ENCODE measurements around the gene INPP5K.
A peak's percentile ranks its signal among the peaks of the same experiment; 100 is the strongest.
"Not testable (repeated sequence)": the region's sequence is repeated elsewhere in the genome, so short reads cannot be mapped to it uniquely, and the experiment has no call there.

Gene INPP5K

DNA sequence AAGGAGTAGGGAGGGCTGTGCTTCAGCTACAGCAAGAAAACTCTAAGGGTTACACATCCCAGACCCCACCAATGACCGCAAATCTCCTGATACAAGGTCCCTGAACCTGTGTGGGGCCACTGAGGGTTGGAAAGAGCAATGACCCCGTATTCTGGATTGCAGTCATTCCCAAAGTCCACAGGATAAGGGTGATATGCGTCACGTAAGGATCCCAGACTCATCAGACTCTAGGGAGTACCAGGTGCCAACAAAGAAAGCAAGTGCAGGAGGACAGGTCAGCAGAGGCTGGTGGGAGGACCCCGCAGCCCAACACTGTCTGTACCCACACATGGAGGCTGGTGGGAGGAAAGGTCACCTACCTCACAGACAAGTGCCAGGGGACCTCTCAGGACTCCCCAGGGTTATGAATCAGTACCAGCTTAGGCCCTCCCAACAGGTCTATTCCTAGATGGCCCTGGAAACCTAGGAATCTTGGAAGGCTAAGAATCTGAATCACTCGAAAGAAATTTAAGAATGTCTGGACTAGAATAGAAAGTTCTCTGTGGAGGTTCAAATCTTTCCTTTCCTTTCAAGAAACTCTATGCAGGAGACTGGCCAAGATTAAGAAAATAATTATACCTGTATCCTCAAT lies 30.0 kb upstream of the INPP5K start:
- no peak for DNase-seq

GRCh38 chr17:1545618-1546017 lies 29.2 kb upstream of the INPP5K start:
- DNase-seq = no peak

DNA sequence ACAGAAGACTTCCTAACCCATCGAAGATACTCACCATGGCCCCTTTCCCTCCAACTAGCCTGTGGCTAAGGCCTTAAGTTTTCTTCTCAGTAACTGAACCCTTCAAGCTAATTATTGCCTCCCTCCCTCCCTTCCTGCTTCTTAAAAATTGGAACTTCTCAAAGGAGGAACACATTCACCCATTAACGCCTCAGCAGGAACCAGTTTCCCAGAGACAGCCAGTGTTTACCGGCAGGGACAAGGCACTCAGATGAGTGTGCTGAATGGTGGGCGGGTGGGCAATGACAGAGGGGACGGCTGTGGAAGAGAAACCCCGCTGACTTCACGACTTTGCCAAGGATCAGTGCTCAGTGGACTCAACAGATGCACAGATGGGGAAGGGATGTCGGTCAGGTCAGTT lies 25.9 kb upstream of the INPP5K start:
- DNase-seq = no peak

- DNase-seq = no peak
Observed at GRCh38 chr17:1541367-1541904, 25.0 kb upstream of the INPP5K start.

- DNase-seq = no peak
Observed at GRCh38 chr17:1539811-1540210, 23.4 kb upstream of the INPP5K start.

GRCh38 chr17:1535737-1536136 lies 19.3 kb upstream of the INPP5K start:
- DNase-seq = no peak

DNA sequence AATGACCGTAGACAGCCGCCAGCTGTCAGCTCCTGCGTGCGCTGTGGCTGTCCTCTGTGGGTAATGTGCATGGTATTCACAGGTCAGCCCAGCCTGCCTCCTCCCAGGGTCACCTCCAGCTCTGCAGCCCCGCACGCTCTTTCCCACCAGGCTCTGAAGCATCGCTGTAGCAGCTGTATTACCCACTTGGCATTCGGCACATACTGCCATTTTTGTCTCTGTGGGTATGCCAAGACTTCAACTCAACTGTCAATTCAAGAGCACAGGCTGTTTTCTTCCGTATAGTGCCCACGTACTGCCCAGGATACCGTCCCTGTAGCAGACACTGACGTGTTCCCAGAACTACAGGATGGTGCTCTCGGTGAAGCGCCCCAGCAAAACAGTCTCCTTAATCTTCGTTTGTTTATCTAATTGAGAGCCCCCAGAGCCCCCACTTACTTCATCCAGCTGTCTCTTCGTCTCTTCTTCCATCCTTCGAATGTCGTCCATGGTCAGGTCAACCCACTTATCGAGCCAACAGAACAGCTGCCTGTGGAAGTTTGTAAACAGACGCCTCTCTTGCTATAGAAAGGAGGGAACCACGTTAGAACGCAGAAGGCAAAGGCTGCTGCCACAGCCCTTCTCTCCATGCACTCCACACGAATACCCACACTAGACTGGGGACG lies 17.4 kb upstream of the INPP5K start:
- DNase-seq = no peak

DNA sequence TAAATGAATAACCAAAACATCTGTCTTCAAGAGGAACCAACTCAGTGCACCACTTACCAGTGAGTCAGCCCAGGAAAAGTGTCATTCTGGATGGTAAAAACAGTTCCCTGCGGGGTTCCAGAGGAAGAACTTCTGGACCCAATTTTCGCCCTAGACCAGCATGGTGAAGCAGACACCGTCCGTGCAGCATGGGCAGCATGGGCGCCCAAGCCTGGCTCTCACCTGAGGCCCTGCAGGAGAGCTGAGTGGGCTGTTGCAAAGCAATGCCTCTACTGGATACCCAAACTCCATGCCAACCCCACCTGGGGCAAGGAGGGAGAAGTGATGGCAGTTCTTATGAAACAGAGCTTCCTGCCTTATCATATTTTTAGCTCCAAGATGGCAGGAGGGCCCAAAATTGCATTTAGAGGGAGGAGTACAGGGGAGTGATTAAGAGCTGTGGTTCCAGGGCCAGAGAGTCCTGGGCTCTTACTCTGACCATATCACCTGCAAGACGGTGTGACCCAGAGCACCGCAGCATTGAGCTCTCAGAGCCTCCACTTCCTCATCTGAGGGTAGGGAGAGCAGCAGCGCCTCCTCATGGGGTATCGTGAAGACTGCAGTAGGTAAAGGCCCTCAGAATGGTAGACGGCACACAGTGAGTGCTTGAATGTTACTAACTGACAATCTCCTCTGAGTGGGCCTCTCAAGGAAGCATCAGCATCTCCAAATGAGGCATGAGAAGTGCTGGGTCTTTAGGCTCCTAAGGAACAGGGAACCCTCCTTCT lies 16.6 kb upstream of the INPP5K start:
- DNase-seq = peak; percentile 48

DNA sequence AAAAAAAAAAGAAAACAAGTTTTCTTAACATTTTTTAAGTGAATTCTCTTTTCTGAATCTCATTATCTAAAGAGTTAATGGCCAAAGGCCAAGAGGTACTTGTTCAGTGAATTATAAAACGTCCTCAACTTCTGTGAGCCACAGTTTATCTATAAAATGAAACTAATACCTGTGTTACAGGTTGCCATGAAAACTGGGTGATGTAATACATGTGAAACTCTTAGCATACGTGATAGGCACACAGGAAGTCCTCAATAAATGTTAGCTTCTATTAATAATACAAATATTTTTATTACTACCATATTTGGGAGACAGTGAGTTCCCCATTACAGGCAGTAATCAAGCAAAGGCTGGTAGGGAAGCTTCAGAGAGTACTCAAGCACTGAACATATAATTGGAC lies 13.5 kb upstream of the INPP5K start:
- DNase-seq = no peak

DNA sequence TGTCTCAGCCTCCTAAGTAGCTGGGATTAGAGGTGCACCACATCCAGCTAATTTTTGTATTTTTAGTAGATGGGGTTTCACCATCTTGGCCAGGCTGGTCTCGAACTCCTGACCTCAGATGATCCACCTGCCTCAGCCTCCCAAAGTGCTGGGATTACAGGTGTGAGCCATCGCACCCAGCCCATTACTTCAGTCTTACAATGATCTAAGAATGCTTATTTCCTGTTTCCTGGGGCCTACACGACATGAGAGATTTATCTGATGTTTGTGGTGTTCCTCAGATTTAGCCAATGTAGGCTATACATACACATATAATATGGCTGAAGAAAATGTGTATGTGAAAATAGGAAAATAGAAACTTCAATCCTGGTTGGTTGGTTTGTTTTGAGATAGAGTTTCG lies 10.5 kb upstream of the INPP5K start:
- DNase-seq = not testable (repeated sequence)

DNA sequence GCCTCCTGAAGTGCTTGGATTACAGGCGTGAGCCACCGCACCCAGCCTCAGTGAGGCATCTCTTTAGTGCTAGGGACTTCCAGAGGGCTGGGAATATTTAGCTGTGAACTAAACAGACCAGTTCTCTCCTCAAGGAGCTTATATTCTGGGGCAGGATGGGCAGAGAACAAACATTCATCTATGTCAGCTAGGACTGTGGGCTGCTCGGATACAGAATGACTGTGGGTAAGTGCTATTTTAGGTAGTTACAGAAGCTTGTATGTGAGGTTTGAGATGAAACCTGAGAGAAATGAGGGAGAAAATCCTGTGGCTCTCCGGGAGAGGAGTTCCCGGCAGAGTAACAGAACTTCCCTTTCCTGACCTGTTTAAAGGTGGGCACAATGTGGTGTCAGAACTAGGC lies 6.2 kb upstream of the INPP5K start:
- DNase-seq = no peak

GRCh38 chr17:1521086-1521640 lies 4.8 kb upstream of the INPP5K start:
- no peak for DNase-seq

DNA sequence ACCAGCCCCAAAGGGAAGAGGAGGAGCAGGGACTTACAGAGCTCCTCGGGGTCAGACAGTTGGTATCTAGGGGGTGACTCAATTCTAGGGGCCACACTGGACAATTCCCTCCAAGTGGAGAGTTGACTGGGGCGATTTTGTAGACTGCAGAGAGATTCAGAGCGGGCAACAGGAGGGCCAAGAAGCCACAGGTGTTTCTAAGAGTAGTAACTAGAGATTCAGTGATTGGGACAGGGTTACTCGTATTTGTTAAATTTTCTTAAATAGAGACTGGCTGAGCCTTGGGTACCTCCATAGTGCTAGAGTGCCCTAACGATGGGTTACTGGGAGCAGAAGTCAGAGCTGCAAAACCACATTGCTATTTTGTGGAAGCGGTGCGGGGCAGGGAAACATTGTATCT lies 3.3 kb upstream of the INPP5K start:
- DNase-seq = no peak

DNA sequence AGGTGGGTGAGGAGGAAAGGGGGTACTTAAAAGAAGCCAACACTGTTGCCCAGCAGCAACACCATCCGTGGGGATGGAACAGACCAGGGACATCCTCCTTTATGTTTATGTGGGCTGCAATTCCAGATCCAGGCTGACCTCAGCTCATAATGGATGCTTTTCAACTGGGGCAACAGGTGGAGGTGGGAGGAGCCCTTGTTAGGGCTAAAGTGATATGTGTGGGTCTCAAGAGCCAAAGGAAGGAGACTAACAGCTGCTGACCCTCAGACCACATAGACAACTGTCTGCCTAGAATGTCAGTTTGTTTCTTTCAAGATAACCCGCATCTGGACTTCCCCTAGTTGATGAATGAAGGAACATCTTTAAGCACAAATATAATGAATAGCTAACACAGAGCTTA lies 2.0 kb upstream of the INPP5K start:
- DNase-seq = no peak

DNA sequence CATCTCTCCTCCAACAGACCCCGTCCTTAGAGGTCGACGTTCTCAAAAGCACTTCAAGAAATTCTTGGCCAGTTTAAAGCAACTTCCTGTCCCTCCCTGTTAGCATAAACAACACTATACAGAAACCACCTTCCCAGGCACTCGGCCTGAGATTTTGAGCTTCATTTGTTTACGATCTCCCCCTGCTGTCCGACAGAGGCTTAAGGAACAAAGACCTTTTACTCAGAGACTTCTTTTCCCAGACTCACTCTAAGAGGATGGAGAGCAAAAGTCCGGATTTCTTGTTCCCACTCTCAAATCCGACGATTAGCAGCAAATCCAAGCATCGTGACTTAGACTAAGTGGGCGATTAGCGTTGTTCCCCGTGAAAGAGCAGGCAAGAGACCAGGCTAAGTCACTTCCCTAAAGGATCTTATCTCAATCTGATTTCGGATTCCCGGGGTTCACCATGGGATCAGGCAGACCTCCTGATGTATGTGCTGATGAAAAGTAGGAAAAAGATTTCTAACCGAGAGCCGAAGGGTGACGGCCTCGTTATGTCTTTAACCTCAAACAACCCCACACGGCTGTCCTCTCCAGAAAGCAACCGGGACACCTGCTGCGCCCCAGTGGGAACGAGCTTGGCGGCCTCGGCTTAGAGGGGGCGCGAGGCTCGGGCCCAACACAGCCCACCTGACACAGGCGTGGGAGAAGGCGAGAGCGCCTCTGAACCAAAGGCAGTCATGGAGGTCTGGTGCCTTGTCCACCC lies 598 bp downstream of the INPP5K start:
- DNase-seq = peak; percentile 19

DNA sequence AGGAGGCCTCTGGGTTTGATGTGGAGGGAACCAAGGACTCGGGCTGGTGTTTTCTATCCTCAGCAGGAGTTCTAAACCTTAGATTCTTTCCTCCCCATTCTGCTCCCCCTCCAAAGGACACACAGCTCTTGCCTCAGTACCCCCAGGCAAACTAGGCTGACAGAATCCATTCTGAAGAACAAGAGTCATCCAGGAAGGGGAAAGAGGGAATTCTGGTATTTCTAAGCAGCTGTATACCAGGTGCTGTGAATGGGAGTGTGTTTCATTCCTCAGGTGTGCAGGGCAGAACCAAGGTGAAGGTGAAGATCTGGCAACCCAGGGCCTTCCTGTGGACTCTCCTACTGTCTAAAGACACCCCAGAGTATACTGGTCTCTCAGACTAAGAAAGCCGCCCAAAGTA lies 4.1 kb downstream of the INPP5K start:
- DNase-seq = no peak

DNA sequence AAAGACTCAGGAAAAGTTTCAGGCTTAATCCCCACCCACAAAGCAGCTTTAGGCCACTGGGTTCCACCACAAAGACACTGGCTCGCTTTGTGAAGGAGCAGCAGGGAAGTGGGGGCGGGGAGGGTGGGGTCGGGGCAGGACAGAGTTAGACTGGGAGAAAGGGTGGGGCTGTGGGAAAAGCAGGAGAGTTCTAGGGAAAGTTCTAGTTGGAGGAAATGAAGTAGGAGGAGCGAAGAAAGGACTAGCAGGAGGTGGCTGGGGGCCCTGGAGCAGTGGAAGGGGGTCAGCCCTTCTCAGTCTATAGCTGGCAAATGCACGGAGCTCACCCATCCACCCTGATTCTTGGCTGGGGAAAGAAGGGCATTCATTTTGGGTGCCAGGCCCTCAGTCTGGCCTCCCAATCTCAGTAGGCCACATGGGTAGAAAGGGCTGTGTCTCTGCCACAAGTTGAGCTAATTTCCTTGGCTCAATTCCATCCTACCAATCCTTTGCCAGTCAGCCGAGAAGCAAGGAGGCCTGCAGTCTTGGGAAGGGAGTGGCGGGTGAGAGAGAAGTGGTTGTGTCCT lies 4.6 kb downstream of the INPP5K start:
- DNase-seq = no peak

DNA sequence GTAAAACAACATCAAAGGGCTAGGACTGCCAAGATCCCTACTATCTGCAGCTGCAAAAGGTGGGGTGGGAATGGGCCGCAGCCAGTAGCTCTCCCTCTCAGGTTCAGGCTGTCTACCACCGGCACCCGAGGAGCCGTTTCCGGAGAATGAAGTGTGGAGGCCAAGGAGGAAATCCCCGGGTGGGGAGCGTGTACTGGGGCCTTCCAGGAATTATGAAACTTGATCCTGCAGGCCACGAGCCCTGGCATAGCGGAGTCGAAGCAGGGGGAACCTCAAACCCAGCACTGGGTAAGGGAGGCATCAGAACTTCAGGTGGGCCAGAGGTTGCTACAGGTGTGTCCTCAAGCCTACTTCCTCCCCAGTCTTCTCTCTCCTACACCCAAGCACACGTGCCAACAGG lies 5.1 kb downstream of the INPP5K start:
- DNase-seq = no peak

DNA sequence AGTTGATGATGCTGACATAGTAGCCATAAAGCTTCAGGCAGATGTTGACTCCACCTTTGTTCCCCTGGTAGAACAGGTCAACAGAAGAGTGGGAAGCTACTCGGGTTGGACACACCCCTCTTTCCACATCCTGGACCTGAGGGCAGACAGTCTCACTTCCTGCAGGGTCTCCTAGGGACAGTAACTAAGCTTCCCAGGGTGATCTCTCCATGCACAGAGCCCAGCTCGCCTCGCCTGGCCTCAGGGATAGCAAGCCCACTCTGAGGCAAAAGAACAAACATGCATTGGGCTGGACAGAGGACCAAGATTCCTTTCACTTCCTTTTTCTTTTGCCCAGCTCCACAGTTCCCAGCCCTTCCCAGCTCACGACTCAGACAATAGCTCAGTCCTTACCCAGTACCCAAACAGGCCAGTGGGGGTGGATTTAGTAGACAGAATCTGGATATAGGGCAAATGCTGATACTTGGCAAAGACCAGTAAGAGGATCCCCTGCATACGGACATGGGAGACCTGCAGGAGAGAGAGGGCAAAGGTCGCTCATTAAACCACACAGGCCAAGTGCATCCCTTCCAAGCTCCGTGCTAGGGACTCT lies 7.0 kb downstream of the INPP5K start:
- DNase-seq = no peak

- not testable (repeated sequence) for DNase-seq
Observed at GRCh38 chr17:1508709-1509108, 7.7 kb downstream of the INPP5K start.

DNA sequence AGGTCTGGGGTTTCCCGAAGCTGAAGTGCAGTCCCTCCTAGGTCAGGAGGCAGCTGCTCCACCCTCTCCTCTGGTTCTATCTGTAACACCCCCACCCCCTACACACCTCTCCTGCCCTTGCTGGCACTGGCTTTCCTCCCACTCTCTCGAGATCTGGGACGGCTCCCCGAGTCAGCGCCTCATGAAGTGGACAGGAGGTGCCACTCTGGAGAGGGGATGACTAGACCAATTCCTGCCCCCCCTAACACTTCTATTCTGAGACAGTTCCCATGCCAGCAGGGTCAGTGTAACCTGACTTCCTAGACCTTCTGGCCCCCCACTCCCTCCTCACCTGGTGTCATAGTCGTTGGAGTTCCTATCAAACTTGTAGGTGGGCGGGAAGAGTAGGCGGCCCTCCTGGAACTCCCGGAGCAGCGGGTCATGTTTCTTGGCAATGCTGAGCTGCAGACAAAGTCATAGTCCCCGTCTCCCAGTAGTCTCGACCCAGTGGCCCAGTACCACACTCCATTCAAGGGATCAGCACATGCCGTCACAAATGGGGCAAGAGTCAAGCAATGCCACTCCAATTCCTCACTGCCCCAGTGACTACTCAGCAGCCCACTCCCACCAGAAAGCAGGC lies 9.7 kb downstream of the INPP5K start:
- no peak for DNase-seq

DNA sequence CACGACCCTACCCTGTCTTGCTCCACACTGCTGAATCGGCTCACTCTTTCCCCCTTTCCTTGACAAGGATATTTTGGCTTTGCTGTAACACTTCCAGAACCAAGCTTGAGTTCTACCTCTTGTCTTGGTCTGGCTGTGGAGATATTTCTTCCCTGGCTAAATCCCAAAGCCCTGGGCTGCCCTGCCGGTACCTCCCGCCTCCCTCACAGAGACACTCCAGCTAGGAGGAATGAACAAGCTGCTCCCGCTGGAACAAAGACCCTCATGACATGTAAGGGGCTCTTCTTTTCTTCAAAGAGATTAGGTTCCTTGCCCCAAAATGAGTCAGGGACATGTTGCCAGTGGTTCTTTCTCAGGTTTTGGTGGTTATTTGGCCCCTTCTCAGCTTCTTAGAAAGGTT lies 10.8 kb downstream of the INPP5K start:
- DNase-seq = no peak

Data from stimulated activated CD4-positive, alpha-beta T cell treated with anti-CD3 and anti-CD28 coated beads, Interleukin-4, amount 100 ng/mL, for 1 hour (primary cell).